SK-N-MC (cell line): ENCODE results near the gene AOPEP.

ENCODE experiments used
- EZH2 ChIP-seq: fragments of 200-600 bp; sonication (generic); IDR thresholded peaks from one replicate; pipeline ENCODE4 v1.6.1; 2017; ENCODE audit warnings: antibody characterized with exemption
- FOXP2 ChIP-seq: optimal IDR thresholded peaks from 2 replicates; pipeline ENCODE3; 2011; ENCODE audit warnings: mild to moderate bottlenecking, moderate library complexity; ENCODE audit not compliant: insufficient read depth; ENCODE audit errors: extremely low read length, control extremely low read depth

GRCh38 chr9:94717761-94718160 is 8.7 kb upstream of the AOPEP start:
- TF ChIP-seq EZH2 (no peak), FOXP2 (no peak)
